Activated CD4-positive, alpha-beta T cell treated with anti-CD3 and anti-CD28 coated beads for 36 hours (primary cell): ENCODE measurements around the gene ALDH8A1. TPM values are rescaled to one million over a fixed set of nuclear protein-coding genes. Genes with fewer than 3 reads are reported as not detected.

Source experiments
- ATAC-seq: fragments of 200-7000 bp; cut with Tn5 transposase; one replicate; pipeline ENCODE4 v1.10.0; 2021; ENCODE audit warnings: mild to moderate bottlenecking, moderate library complexity
- CTCF ChIA-PET: fragments of 350-600 bp; sonication (Branson Sonifier 250); formaldehyde crosslinking; loops from one replicate; lab custom pipeline; 2021; ENCODE audit warnings: antibody characterized with exemption; lab: Charles Lee
- POLR2A ChIA-PET: fragments of 350-600 bp; sonication (Branson Sonifier 250); formaldehyde crosslinking; loops from one replicate; lab custom pipeline; 2021; ENCODE audit warnings: antibody characterized with exemption, inconsistent platforms; lab: Charles Lee
- DNase-seq: peaks from one replicate; pipeline ENCODE4 v3.0.0-alpha.2; 2020
- H3K27ac Mint-ChIP-seq: one replicate; pipeline ENCODE4 v1.8.0; 2021; ENCODE audit warnings: mixed read lengths
- H3K27me3 Mint-ChIP-seq: one replicate; pipeline ENCODE4 v1.8.0; 2021; ENCODE audit warnings: mixed read lengths
- H3K36me3 Mint-ChIP-seq: one replicate; pipeline ENCODE4 v1.8.0; 2021; ENCODE audit warnings: low read depth, mixed read lengths
- H3K4me1 Mint-ChIP-seq: one replicate; pipeline ENCODE4 v1.8.0; 2021; ENCODE audit warnings: mixed read lengths
- H3K4me3 Mint-ChIP-seq: one replicate; pipeline ENCODE4 v1.8.0; 2021; ENCODE audit warnings: mild to moderate bottlenecking, moderate library complexity, mixed read lengths
- H3K9me3 Mint-ChIP-seq: one replicate; pipeline ENCODE4 v1.8.0; 2021; ENCODE audit warnings: low read depth, mixed read lengths
- intact Hi-C, 2 experiments: fragments of 100-400 bp; cut with DNase I in 1 of 2; cut with micrococcal nuclease in 1 of 2; formaldehyde crosslinking; loops; one replicate each; pipeline versions ENCODE4 v1.14.2 to v1.15.1; 2022 to 2024; cut with DNase I, micrococcal nuclease
- total RNA-seq, 2 experiments: library from RNA; stranded (reverse); gene quantifications; one replicate each; pipeline ENCODE4 v1.2.3, GENCODE V29; 2021

Gene ALDH8A1, protein sequence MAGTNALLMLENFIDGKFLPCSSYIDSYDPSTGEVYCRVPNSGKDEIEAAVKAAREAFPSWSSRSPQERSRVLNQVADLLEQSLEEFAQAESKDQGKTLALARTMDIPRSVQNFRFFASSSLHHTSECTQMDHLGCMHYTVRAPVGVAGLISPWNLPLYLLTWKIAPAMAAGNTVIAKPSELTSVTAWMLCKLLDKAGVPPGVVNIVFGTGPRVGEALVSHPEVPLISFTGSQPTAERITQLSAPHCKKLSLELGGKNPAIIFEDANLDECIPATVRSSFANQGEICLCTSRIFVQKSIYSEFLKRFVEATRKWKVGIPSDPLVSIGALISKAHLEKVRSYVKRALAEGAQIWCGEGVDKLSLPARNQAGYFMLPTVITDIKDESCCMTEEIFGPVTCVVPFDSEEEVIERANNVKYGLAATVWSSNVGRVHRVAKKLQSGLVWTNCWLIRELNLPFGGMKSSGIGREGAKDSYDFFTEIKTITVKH
- total RNA-seq, result 1 to 10 TPM in 1 of 2 experiments, under 1 TPM in 1; 0.67 to 1.7 TPM

DNA sequence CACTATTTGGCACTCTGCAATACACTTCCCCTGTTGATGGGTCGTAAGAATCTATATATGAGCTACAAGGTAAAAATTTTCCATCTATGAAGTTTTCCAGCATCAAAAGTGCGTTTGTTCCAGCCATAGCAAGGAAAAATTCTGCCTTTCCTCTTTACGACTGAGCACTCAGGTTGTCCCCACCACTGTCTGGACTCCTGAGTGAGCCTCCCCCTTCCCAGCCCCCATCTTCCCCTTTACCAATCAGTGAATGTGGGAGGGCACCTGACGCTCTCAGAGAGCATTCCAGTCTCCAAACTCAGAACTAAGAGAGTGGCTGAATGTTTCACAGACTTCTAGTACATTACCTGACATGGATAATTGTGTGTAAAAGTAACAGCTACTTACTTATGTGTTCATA is at the start of gene ALDH8A1:
TSS of gene ALDH8A1 (minus strand) at position 175 of the 400 bp plus-strand sequence. CDS start at position 127, 48 bp downstream.
- intact Hi-C loops, result no loop called here
- CTCF ChIA-PET, result interaction anchor here (0.9 to 1.7 kb wide), 3 partner anchors 9 to 30 kb away, joined by 3 to 7 read pairs (median 4); no protein-coding TSS in a partner anchor
- Mint-ChIP-seq H3K4me1 (no peaks in the 10 kb centered on the region), H3K27me3 (no peaks in the 10 kb centered on the region), H3K36me3 (no peaks in the 10 kb centered on the region), H3K4me3 (no peak within 1 kb of the TSS), H3K27ac (no peak within 1 kb of the TSS), H3K9me3 (no peaks in the 10 kb centered on the region)
- no peak for ATAC-seq
- POLR2A ChIA-PET, result no interaction called here
- no peak for DNase-seq

DNA sequence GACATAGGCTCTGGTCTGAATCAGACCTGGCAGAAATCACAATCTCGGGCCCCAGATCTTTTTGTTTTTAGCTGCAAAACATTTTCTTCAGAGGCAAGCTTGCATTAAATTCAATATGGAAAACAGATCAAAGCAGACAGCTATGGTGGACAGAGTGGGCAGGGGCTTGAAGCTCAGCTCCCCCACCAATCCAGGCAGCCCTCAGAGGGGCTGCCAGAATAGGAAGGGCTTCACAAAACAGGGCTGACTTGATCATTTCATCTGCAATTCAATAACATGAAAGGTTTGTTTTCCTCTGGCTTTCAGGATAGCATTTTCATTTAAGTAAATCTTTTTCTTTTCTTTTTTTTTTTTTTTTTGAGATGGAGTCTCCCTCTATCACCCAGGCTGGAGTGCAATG is 49.2 kb upstream of the ALDH8A1 start:
- Mint-ChIP-seq H3K4me1 (peaks cover 27% of the 10 kb centered on the region), H3K36me3 (peaks cover 26% of the 10 kb centered on the region), H3K27ac (no peak overlapping the region), H3K4me3 (no peak overlapping the region), H3K9me3 (no peaks in the 10 kb centered on the region), H3K27me3 (no peaks in the 10 kb centered on the region)
- ATAC-seq (no peak), DNase-seq (no peak)
- CTCF ChIA-PET, result interaction anchor here (1.3 kb wide), 1 partner anchor 44 kb away, joined by 4 read pairs; no protein-coding TSS in a partner anchor
- intact Hi-C loops, result no loop called here
- POLR2A ChIA-PET, result no interaction called here

DNA sequence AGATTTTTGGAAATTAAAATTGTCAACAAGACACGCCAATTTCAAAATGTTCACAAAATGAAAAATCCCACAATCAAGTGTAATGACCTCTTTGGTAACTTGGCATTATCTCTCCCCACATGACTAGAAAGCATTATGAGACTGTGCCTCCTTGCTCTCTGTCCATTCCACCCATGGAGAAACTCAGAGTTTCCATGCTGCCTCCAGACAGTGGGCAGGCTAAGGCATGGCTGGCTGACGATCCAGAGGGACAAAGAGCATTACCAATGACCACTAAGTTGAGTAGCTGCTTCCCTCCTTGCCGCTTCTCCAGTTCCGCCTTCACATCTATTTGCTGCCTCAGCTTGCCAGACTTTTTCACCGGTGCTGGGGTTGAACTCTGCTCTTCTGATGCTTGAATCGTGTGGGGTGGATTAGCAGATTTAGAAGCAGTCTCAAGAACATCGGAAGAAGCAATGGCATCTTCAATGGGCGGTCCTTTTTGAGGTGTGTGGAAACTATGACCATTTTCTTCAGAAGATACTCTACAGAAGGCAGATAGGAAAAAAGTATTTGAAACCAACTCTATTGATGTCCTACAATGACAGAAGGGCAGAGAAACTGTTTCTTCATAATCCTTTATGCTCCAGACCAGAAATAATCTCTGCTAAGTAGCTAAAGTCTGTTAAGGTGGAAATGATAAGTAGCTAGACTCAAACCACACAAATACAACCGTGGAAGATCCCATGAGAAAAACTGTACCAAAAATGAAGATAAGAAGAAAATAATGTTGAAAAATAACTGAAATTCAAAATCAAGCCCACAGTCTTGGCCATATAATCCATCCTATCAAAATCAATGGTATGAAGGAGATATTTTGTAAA is 47.5 kb upstream of the ALDH8A1 start:
- H3K27me3 Mint-ChIP-seq, result no peaks in the 10 kb centered on the region
- peak overlapping the region; percentile 52 for H3K27ac Mint-ChIP-seq
- H3K9me3 Mint-ChIP-seq, result no peaks in the 10 kb centered on the region
- ChIA-PET POLR2A (no interaction called here), CTCF (interaction anchor here (0.7 to 2.1 kb wide), 5 partner anchors 9 to 187 kb away, joined by 3 to 9 read pairs (median 3); partner anchors contain the start of gene HBS1L)
- no peak for DNase-seq
- H3K36me3 Mint-ChIP-seq, result peaks cover 30% of the 10 kb centered on the region
- H3K4me1 Mint-ChIP-seq, result peaks cover 20% of the 10 kb centered on the region
- no peak overlapping the region for H3K4me3 Mint-ChIP-seq
- ATAC-seq, result peak; percentile 39
- intact Hi-C loops, result no loop called here

DNA sequence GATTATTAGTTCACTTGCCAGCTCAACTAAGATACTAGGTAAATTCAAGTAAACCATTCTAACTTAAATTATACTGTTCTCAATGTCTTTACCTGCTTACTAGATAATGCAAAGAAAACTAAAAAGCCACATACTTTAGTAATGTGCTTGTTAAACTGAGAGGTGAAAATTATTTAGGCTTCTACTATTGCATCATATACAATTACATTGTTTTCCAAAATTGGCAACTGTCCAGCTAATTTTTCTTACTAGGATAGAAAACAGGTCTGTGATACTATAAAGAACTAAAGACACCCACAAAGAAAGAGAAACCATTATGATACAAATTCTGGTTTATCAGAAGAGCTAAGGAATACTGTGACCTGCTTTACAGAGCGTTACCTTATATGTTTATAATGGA is 45.6 kb upstream of the ALDH8A1 start:
- CTCF ChIA-PET, result interaction anchor here (0.7 to 3.7 kb wide), 6 partner anchors 10 to 133 kb away, joined by 3 to 11 read pairs (median 3); no protein-coding TSS in a partner anchor
- Mint-ChIP-seq H3K4me1 (peaks cover 19% of the 10 kb centered on the region), H3K27ac (no peak overlapping the region), H3K4me3 (no peak overlapping the region), H3K36me3 (peaks cover 27% of the 10 kb centered on the region), H3K27me3 (no peaks in the 10 kb centered on the region), H3K9me3 (no peaks in the 10 kb centered on the region)
- POLR2A ChIA-PET, result interaction anchor here (0.6 kb wide), 1 partner anchor 188 kb away, joined by 3 read pairs; no protein-coding TSS in a partner anchor
- no peak for DNase-seq
- ATAC-seq, result no peak
- intact Hi-C loops, result no loop called here

DNA sequence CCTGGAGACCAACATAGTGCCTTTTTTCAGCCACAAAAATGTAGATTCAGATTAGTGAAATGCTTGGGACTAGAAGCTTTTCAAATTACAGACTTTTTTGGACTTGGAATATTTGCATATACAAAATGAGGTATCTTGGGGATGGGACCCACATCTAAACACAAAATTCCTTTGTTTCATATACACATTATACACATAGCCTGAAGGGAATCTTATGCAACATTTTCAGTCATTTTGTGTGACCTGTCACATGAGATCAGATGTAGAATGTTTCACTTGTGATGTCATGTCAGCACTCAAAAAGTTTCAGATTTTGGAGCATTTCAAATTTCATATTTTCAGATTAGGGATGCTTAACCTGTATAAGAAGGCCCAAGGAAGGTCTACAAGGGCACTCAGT is 44.5 kb upstream of the ALDH8A1 start:
- Mint-ChIP-seq H3K36me3 (peaks cover 26% of the 10 kb centered on the region), H3K9me3 (no peaks in the 10 kb centered on the region), H3K4me1 (peaks cover 19% of the 10 kb centered on the region), H3K27ac (no peak overlapping the region), H3K4me3 (no peak overlapping the region), H3K27me3 (no peaks in the 10 kb centered on the region)
- DNase-seq, result no peak
- ChIA-PET CTCF (interaction anchor here (3.7 kb wide), 1 partner anchor 54 kb away, joined by 11 read pairs; no protein-coding TSS in a partner anchor), POLR2A (no interaction called here)
- ATAC-seq, result no peak
- intact Hi-C loops, result no loop called here

DNA sequence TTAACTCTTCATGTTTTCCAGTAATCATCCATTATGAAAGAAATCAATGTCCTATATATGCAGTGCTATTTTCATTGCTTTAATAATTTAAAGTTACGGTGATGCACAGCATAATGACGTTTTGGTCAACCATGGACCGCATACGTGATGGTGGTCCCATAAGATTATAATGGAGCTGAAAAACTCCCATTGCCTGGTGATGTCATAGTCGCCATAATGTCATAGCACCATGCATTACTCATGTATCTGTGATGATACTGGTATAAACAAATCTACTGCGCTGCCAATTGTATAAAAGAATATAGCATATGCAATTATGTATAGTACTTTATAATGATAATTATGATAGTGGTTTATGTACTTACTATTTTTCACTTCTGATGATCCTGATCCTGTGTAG is 42.3 kb upstream of the ALDH8A1 start:
- H3K27me3 Mint-ChIP-seq, result no peaks in the 10 kb centered on the region
- ATAC-seq (no peak), DNase-seq (no peak)
- no peak overlapping the region for H3K27ac Mint-ChIP-seq
- ChIA-PET CTCF (interaction anchor here (1.7 to 3.7 kb wide), 3 partner anchors 10 to 52 kb away, joined by 7 to 11 read pairs (median 9); no protein-coding TSS in a partner anchor), POLR2A (no interaction called here)
- peaks cover 26% of the 10 kb centered on the region for H3K36me3 Mint-ChIP-seq
- no peak overlapping the region for H3K4me3 Mint-ChIP-seq
- no peaks in the 10 kb centered on the region for H3K9me3 Mint-ChIP-seq
- intact Hi-C loops, result no loop called here
- peaks cover 7% of the 10 kb centered on the region for H3K4me1 Mint-ChIP-seq

DNA sequence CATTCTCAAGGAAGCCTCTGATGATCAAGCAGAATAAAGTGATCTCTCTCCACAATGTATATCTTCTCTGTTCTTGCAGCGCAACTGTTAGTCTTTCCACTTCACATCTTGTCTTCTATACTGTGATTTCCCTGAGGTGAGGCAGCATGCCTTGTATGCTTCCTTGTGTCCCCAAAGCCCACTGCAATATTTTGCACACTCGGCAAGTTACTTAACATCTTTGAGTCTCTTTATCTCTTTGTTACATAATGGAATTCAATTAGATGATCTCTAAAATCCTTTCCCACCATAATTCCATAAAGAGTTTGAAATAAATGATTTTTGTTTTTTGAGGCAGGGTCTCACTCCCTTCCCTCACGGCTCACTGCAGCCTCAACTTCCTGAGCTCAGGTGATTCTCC is 40.4 kb upstream of the ALDH8A1 start:
- ATAC-seq (no peak), DNase-seq (no peak)
- H3K9me3 Mint-ChIP-seq, result no peaks in the 10 kb centered on the region
- ChIA-PET POLR2A (no interaction called here), CTCF (interaction anchor here (1.2 kb wide), 1 partner anchor 15 kb away, joined by 3 read pairs; no protein-coding TSS in a partner anchor)
- H3K36me3 Mint-ChIP-seq, result peaks cover 16% of the 10 kb centered on the region
- intact Hi-C loops, result no loop called here
- H3K4me3 Mint-ChIP-seq, result no peak overlapping the region
- H3K27ac Mint-ChIP-seq, result no peak overlapping the region
- no peaks in the 10 kb centered on the region for H3K27me3 Mint-ChIP-seq
- no peaks in the 10 kb centered on the region for H3K4me1 Mint-ChIP-seq

DNA sequence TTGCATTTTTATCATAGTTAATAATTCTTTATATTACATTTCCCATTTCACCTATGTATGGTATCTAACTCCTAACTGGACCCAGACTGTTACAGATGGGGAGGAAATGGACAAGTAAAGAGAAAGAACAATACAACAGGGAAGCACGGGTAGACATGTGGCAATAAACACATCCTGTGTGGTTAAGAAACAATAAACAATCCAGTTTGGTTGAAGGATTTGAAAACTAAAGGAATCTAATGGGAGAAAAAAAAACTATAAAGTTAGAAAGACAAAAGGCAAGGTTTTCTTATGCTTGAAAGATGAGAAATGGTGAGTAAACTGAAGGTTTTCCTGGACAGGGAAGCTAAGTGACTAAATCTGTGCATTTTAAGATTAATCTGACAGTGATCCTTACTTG is 34.9 kb upstream of the ALDH8A1 start:
- Mint-ChIP-seq H3K27ac (no peak overlapping the region), H3K36me3 (peaks cover 40% of the 10 kb centered on the region), H3K27me3 (no peaks in the 10 kb centered on the region), H3K4me3 (no peak overlapping the region), H3K4me1 (peaks cover 33% of the 10 kb centered on the region), H3K9me3 (no peaks in the 10 kb centered on the region)
- ATAC-seq (no peak), DNase-seq (no peak)
- POLR2A ChIA-PET, result no interaction called here
- CTCF ChIA-PET, result interaction anchor here (0.7 kb wide), 2 partner anchors 9 to 162 kb away, joined by 3 to 4 read pairs; no protein-coding TSS in a partner anchor
- intact Hi-C loops, result no loop called here

DNA sequence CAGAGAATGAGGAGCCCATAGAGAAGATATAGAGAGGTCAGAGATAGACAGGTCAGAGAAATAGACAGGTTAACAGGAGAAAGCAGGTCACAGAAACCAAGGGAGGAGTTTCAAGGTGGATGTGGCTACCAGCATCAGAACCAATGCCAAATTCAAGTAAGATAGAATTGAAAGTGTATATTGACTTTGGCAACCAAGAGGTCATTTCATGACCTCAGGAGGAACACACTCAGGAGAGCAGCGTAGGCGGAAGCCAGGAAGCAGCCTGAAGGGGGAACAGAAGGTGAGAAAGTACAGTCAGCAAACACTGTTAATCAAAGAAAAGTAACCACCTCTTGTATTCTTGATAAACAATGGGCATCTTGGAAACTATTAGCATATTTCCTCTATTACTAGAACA is 33.9 kb upstream of the ALDH8A1 start:
- no peak for ATAC-seq
- ChIA-PET POLR2A (no interaction called here), CTCF (no interaction called here)
- H3K4me3 Mint-ChIP-seq, result no peak overlapping the region
- intact Hi-C loops, result no loop called here
- no peaks in the 10 kb centered on the region for H3K9me3 Mint-ChIP-seq
- DNase-seq, result peak; percentile 25
- H3K27ac Mint-ChIP-seq, result no peak overlapping the region
- H3K36me3 Mint-ChIP-seq, result peaks cover 49% of the 10 kb centered on the region
- peaks cover 41% of the 10 kb centered on the region for H3K4me1 Mint-ChIP-seq
- H3K27me3 Mint-ChIP-seq, result no peaks in the 10 kb centered on the region

DNA sequence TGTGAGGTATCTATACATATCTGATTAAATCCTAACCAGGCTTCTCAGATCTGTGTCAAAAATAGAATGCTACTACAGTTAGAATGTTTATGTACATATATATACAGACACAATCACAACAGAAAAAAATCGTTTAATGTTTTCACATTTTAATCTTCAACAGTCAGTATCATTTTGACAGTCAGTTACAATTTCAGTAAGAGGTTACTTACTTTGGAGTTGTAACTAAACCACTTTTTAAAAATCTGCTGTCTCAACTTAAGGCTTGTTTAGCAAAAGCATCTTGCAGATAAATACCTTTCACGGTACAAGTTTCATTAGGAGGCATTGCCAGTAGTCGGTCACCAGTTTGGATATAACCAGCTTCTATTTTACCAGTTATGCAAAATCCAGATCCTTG is 32.3 kb upstream of the ALDH8A1 start:
- H3K27me3 Mint-ChIP-seq, result no peaks in the 10 kb centered on the region
- ChIA-PET POLR2A (no interaction called here), CTCF (interaction anchor here (1.1 kb wide), 1 partner anchor 12 kb away, joined by 3 read pairs; no protein-coding TSS in a partner anchor)
- intact Hi-C loops, result no loop called here
- H3K27ac Mint-ChIP-seq, result no peak overlapping the region
- no peak overlapping the region for H3K4me3 Mint-ChIP-seq
- H3K9me3 Mint-ChIP-seq, result no peaks in the 10 kb centered on the region
- peaks cover 46% of the 10 kb centered on the region for H3K36me3 Mint-ChIP-seq
- H3K4me1 Mint-ChIP-seq, result peaks cover 45% of the 10 kb centered on the region
- ATAC-seq (no peak), DNase-seq (no peak)

DNA sequence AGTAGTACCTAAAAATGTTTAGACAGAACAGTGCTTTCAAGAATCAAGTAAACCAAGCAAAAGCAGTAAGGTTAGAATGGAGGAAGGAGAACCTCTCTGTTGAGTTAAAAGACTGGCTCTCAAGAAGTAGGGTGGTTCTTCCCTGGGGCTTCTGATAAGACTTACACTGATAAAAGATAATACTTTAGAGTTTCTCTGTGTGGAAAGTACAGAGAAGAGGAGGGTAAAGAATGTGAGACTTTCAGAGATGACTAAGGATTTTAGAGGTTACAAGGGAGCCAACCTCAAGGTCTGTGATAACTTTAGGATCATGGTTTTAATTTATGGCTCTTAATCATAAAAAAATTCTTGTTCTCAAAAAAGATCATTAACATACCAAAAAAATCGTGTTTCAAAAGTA is 30.9 kb upstream of the ALDH8A1 start:
- CTCF ChIA-PET, result interaction anchor here (0.8 to 1.9 kb wide), 5 partner anchors 10 to 203 kb away, joined by 3 to 5 read pairs (median 3); no protein-coding TSS in a partner anchor
- Mint-ChIP-seq H3K36me3 (peaks cover 55% of the 10 kb centered on the region), H3K4me1 (peaks cover 45% of the 10 kb centered on the region)

More for the DNA sequence above, 30.9 kb upstream of the ALDH8A1 start:
- intact Hi-C loops, result no loop called here
- no peak overlapping the region for H3K4me3 Mint-ChIP-seq
- peak; percentile 56 for ATAC-seq
- no peak for DNase-seq
- no peak overlapping the region for H3K27ac Mint-ChIP-seq
- H3K27me3 Mint-ChIP-seq, result no peaks in the 10 kb centered on the region
- POLR2A ChIA-PET, result no interaction called here
- no peaks in the 10 kb centered on the region for H3K9me3 Mint-ChIP-seq
